HepG2 (cell line): ENCODE data around the gene ELOVL7. TPM values are rescaled to one million over a fixed set of nuclear protein-coding genes. Genes with fewer than 3 reads are reported as not detected.

ENCODE experiments used
- AHDC1 ChIP-seq: sonication (generic); formaldehyde crosslinking; IDR thresholded peaks from 2 replicates; pipeline ENCODE4 v1.5.1; 2020; ENCODE audit warnings: mild to moderate bottlenecking, missing genetic modification reagents, borderline replicate concordance
- ARID3A ChIP-seq: IDR thresholded peaks from 2 replicates; pipeline ENCODE4 v1.6.1; 2012; ENCODE audit warnings: low read depth, low read length, improper control_type of control experiment
- JARID2 ChIP-seq: sonication (generic); formaldehyde crosslinking; IDR thresholded peaks from 2 replicates; pipeline ENCODE4 v1.8.1; 2023; ENCODE audit warnings: missing genetic modification reagents, inconsistent platforms; ENCODE audit not compliant: insufficient replicate concordance
- ZNF263 ChIP-seq: sonication (generic); formaldehyde crosslinking; IDR thresholded peaks from 2 replicates; pipeline ENCODE4 v1.4.0; 2020; ENCODE audit warnings: missing genetic modification reagents
- polyA plus RNA-seq, 8 experiments: library from polyadenylated mRNA; depleted of rRNA in 3 of 8; stranded (reverse) in 7 of 8; unstranded in 1 of 8; fragments of >200 nt; fragmentation: Illumina TruSeq in 4 of 8; extraction: Trizol in 4 of 8; gene quantifications; 2 replicates each; pipeline versions ENCODE4 v1.2.1 to v1.2.3, GENCODE V29; 2011 to 2016; ENCODE audit warnings: low read depth in 4 of 8, missing spikeins in 1 of 8, mixed read lengths in 1 of 8; ENCODE audit not compliant: insufficient read depth in 1 of 8
- total RNA-seq, 5 experiments: library from RNA; depleted of rRNA; stranded (reverse); fragments of >200 nt; fragmentation: Illumina TruSeq; extraction: Trizol; gene quantifications; 2 replicates each; pipeline ENCODE4 v1.2.3, GENCODE V29; 2016; ENCODE audit warnings: low read depth in 1 of 5
- TF ChIP-seq, protein P1 (sequence below): sonication (generic); formaldehyde crosslinking; IDR thresholded peaks from 2 replicates; pipeline ENCODE4 v1.4.0; 2020; ENCODE audit warnings: mild to moderate bottlenecking, missing genetic modification reagents
- TF ChIP-seq, protein P2 (sequence below): sonication (generic); formaldehyde crosslinking; IDR thresholded peaks from 2 replicates; pipeline ENCODE4 v1.4.0; 2020; ENCODE audit warnings: mild to moderate bottlenecking, missing genetic modification reagents, borderline replicate concordance

The ELOVL7 gene
- total and polyA plus RNA-seq, 2 of the 13 experiments (the other 11 are each of a cell fraction or from before 2014, with no cell fraction given): 4.5 to 7.3 TPM

DNA sequence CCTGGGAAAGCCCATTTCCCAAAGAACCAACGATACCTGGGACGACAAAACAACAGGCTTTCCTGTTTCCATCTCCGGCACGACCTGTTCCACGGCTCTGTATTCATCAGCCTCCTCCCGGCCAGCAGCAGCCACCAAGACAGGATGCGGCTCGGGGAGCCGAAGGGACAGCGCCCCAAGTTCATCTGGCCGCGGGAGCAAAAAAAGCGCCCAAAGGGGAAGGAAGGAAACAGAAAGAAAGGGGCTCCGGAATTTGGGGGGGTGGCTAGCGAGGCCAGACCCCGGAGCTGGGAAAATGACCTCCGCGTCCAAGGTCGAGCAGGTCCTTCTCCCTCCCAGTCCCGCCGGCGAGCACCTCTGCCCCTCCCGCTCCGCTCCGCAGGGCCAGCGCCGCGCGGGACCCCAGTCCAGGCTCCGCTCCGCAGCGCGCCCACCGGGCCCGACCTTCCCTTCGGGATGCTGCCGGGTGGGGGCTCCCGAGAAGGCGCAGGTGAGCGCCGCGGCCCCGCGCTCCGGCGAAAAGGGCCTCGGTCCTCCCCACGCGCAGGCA lies 608 bp downstream of the ELOVL7 start (continued):
- TF ChIP-seq ARID3A (no peak), ZNF263 (CRISPR knock-in tag) (peak; percentile 67), AHDC1 (CRISPR knock-in tag) (0 out of 2 replicates have a peak, but pooled peaks have one; percentile 26), JARID2 (no peak)
- TF ChIP-seq, protein P1, sequence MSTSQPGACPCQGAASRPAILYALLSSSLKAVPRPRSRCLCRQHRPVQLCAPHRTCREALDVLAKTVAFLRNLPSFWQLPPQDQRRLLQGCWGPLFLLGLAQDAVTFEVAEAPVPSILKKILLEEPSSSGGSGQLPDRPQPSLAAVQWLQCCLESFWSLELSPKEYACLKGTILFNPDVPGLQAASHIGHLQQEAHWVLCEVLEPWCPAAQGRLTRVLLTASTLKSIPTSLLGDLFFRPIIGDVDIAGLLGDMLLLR (CRISPR knock-in tag): no peak
- TF ChIP-seq, protein P2, sequence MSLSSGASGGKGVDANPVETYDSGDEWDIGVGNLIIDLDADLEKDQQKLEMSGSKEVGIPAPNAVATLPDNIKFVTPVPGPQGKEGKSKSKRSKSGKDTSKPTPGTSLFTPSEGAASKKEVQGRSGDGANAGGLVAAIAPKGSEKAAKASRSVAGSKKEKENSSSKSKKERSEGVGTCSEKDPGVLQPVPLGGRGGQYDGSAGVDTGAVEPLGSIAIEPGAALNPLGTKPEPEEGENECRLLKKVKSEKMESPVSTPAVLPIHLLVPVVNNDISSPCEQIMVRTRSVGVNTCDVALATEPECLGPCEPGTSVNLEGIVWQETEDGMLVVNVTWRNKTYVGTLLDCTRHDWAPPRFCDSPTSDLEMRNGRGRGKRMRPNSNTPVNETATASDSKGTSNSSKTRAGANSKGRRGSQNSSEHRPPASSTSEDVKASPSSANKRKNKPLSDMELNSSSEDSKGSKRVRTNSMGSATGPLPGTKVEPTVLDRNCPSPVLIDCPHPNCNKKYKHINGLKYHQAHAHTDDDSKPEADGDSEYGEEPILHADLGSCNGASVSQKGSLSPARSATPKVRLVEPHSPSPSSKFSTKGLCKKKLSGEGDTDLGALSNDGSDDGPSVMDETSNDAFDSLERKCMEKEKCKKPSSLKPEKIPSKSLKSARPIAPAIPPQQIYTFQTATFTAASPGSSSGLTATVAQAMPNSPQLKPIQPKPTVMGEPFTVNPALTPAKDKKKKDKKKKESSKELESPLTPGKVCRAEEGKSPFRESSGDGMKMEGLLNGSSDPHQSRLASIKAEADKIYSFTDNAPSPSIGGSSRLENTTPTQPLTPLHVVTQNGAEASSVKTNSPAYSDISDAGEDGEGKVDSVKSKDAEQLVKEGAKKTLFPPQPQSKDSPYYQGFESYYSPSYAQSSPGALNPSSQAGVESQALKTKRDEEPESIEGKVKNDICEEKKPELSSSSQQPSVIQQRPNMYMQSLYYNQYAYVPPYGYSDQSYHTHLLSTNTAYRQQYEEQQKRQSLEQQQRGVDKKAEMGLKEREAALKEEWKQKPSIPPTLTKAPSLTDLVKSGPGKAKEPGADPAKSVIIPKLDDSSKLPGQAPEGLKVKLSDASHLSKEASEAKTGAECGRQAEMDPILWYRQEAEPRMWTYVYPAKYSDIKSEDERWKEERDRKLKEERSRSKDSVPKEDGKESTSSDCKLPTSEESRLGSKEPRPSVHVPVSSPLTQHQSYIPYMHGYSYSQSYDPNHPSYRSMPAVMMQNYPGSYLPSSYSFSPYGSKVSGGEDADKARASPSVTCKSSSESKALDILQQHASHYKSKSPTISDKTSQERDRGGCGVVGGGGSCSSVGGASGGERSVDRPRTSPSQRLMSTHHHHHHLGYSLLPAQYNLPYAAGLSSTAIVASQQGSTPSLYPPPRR (CRISPR knock-in tag): no peak
